GM12878 (cell line): ENCODE results near the gene PRG2. TPM values are rescaled to one million over a fixed set of nuclear protein-coding genes. Genes with fewer than 3 reads are reported as not detected.

ENCODE experiments used
- polyA plus RNA-seq, 11 experiments: library from polyadenylated mRNA; depleted of rRNA in 4 of 11; unstranded in 6 of 11; stranded (reverse) in 5 of 11; fragments of >200 nt; fragmentation: Nextera tagmentation in 4 of 11; fragmentation: Illumina TruSeq in 1 of 11; extraction: Ambion mirVana in 4 of 11; extraction: Trizol in 1 of 11; gene quantifications; 1 replicate in 1 of 11; 2 replicates in 10 of 11; pipeline versions ENCODE4 v1.2.1 to v1.2.3, GENCODE V29; 2011 to 2016; ENCODE audit warnings: inconsistent platforms in 2 of 11, missing spikeins in 2 of 11, low read depth in 1 of 11
- total RNA-seq, 4 experiments: library from RNA; depleted of rRNA in 3 of 4; stranded (reverse); fragments of >200 nt in 3 of 4; fragmentation: Illumina TruSeq in 1 of 4; extraction: Trizol in 1 of 4; gene quantifications; 2 replicates each; pipeline versions ENCODE4 v1.2.1 to v1.2.3, GENCODE V29; 2013 to 2021

The PRG2 gene
- total and polyA plus RNA-seq, 10 of the 15 experiments (the other 5 are each of a cell fraction or from before 2014, with no cell fraction given): 0.10 to 1.7 (median 0.56) TPM; not detected in 2

Other genes with a start within 250 kb of the PRG2 start
Only the 7 nearest of the 13 such genes appear.
- gene TNKS1BP1, start 65.7 kb downstream of the PRG2 start, total RNA-seq (2014; rRNA removed): 4.8 and 5.6 TPM in 2 replicates
- gene TNKS1BP1, start 65.7 kb downstream of the PRG2 start, total RNA-seq (2014; rRNA removed; fragmentation: Illumina TruSeq; extraction: Trizol): 2.2 and 3.1 TPM in 2 replicates
- gene TNKS1BP1, start 65.7 kb downstream of the PRG2 start, total RNA-seq (2021): 12.5 and 15.8 TPM in 2 replicates
- 3.5 and 4.4 TPM in 2 replicates for gene TNKS1BP1, start 65.7 kb downstream of the PRG2 start, polyA plus RNA-seq (2011; rRNA removed)
- gene TNKS1BP1, start 65.7 kb downstream of the PRG2 start, polyA plus RNA-seq (2014; fragmentation: Illumina TruSeq; extraction: Trizol): 4.9 and 7.3 TPM in 2 replicates
- gene TNKS1BP1, start 65.7 kb downstream of the PRG2 start, polyA plus RNA-seq (2014; fragmentation: Nextera tagmentation; extraction: Ambion mirVana): under 1 TPM; 0.26 to 0.47 TPM
- 5.2 and 6.8 TPM in 2 replicates for gene TNKS1BP1, start 65.7 kb downstream of the PRG2 start, polyA plus RNA-seq (2014; rRNA removed)
- gene TNKS1BP1, start 65.7 kb downstream of the PRG2 start, polyA plus RNA-seq (2016; fragmentation: Nextera tagmentation; extraction: Ambion mirVana): 1 to 10 TPM; 2.1 to 4.1 TPM
- gene SSRP1, start 54.8 kb downstream of the PRG2 start, total RNA-seq (2014; rRNA removed): 130 and 132 TPM in 2 replicates
- 188 and 207 TPM in 2 replicates for gene SSRP1, start 54.8 kb downstream of the PRG2 start, total RNA-seq (2014; rRNA removed; fragmentation: Illumina TruSeq; extraction: Trizol)
- 174 and 183 TPM in 2 replicates for gene SSRP1, start 54.8 kb downstream of the PRG2 start, total RNA-seq (2021)
- 135 and 217 TPM in 2 replicates for gene SSRP1, start 54.8 kb downstream of the PRG2 start, polyA plus RNA-seq (2011; rRNA removed)
- gene SSRP1, start 54.8 kb downstream of the PRG2 start, polyA plus RNA-seq (2014; fragmentation: Illumina TruSeq; extraction: Trizol): 279 and 333 TPM in 2 replicates
- 100 to 1,000 TPM in 1 of 2 experiments, 10 to 100 TPM in 1; 74.3 to 119 TPM for gene SSRP1, start 54.8 kb downstream of the PRG2 start, polyA plus RNA-seq (2014; fragmentation: Nextera tagmentation; extraction: Ambion mirVana)
- gene SSRP1, start 54.8 kb downstream of the PRG2 start, polyA plus RNA-seq (2014; rRNA removed): 143 and 145 TPM in 2 replicates
- 10 to 100 TPM; 73.6 to 79.6 TPM for gene SSRP1, start 54.8 kb downstream of the PRG2 start, polyA plus RNA-seq (2016; fragmentation: Nextera tagmentation; extraction: Ambion mirVana)
- not detected in 2 replicates for gene P2RX3, start 52.3 kb downstream of the PRG2 start, total RNA-seq (2014; rRNA removed)
- gene P2RX3, start 52.3 kb downstream of the PRG2 start, total RNA-seq (2014; rRNA removed; fragmentation: Illumina TruSeq; extraction: Trizol): not detected in 2 replicates
- gene P2RX3, start 52.3 kb downstream of the PRG2 start, total RNA-seq (2021): not detected in 2 replicates
- gene P2RX3, start 52.3 kb downstream of the PRG2 start, polyA plus RNA-seq (2011; rRNA removed): 0.05 TPM in 1 of 2 replicates, not detected in the other
- not detected in 2 replicates for gene P2RX3, start 52.3 kb downstream of the PRG2 start, polyA plus RNA-seq (2014; fragmentation: Illumina TruSeq; extraction: Trizol)
- gene P2RX3, start 52.3 kb downstream of the PRG2 start, polyA plus RNA-seq (2014; fragmentation: Nextera tagmentation; extraction: Ambion mirVana): not detected
- 0.12 TPM in 1 of 2 replicates, not detected in the other for gene P2RX3, start 52.3 kb downstream of the PRG2 start, polyA plus RNA-seq (2014; rRNA removed)
- gene P2RX3, start 52.3 kb downstream of the PRG2 start, polyA plus RNA-seq (2016; fragmentation: Nextera tagmentation; extraction: Ambion mirVana): not detected
- not detected in 2 replicates for gene PRG3, start 9.5 kb downstream of the PRG2 start, total RNA-seq (2014; rRNA removed)
- gene PRG3, start 9.5 kb downstream of the PRG2 start, total RNA-seq (2014; rRNA removed; fragmentation: Illumina TruSeq; extraction: Trizol): not detected in 2 replicates
- gene PRG3, start 9.5 kb downstream of the PRG2 start, total RNA-seq (2021): not detected in 2 replicates
- not detected in 2 replicates for gene PRG3, start 9.5 kb downstream of the PRG2 start, polyA plus RNA-seq (2011; rRNA removed)
- not detected in 2 replicates for gene PRG3, start 9.5 kb downstream of the PRG2 start, polyA plus RNA-seq (2014; fragmentation: Illumina TruSeq; extraction: Trizol)
- not detected for gene PRG3, start 9.5 kb downstream of the PRG2 start, polyA plus RNA-seq (2014; fragmentation: Nextera tagmentation; extraction: Ambion mirVana)
- gene PRG3, start 9.5 kb downstream of the PRG2 start, polyA plus RNA-seq (2014; rRNA removed): not detected in 2 replicates
- gene PRG3, start 9.5 kb downstream of the PRG2 start, polyA plus RNA-seq (2016; fragmentation: Nextera tagmentation; extraction: Ambion mirVana): not detected
- 104 and 112 TPM in 2 replicates for gene SLC43A3, start 36.5 kb upstream of the PRG2 start, total RNA-seq (2014; rRNA removed)
- 79.7 and 80.2 TPM in 2 replicates for gene SLC43A3, start 36.5 kb upstream of the PRG2 start, total RNA-seq (2014; rRNA removed; fragmentation: Illumina TruSeq; extraction: Trizol)
- gene SLC43A3, start 36.5 kb upstream of the PRG2 start, total RNA-seq (2021): 147 and 158 TPM in 2 replicates
- 129 and 237 TPM in 2 replicates for gene SLC43A3, start 36.5 kb upstream of the PRG2 start, polyA plus RNA-seq (2011; rRNA removed)
- gene SLC43A3, start 36.5 kb upstream of the PRG2 start, polyA plus RNA-seq (2014; fragmentation: Illumina TruSeq; extraction: Trizol): 153 and 168 TPM in 2 replicates
- gene SLC43A3, start 36.5 kb upstream of the PRG2 start, polyA plus RNA-seq (2014; fragmentation: Nextera tagmentation; extraction: Ambion mirVana): 10 to 100 TPM; 37.5 to 79.9 TPM
- gene SLC43A3, start 36.5 kb upstream of the PRG2 start, polyA plus RNA-seq (2014; rRNA removed): 107 and 111 TPM in 2 replicates
- gene SLC43A3, start 36.5 kb upstream of the PRG2 start, polyA plus RNA-seq (2016; fragmentation: Nextera tagmentation; extraction: Ambion mirVana): 100 to 1,000 TPM; 189 to 200 TPM
- gene RTN4RL2, start 69.9 kb upstream of the PRG2 start, total RNA-seq (2014; rRNA removed): 0.33 and 0.34 TPM in 2 replicates
- not detected in 2 replicates for gene RTN4RL2, start 69.9 kb upstream of the PRG2 start, total RNA-seq (2014; rRNA removed; fragmentation: Illumina TruSeq; extraction: Trizol)
- gene RTN4RL2, start 69.9 kb upstream of the PRG2 start, total RNA-seq (2021): 1.0 and 1.1 TPM in 2 replicates
- gene RTN4RL2, start 69.9 kb upstream of the PRG2 start, polyA plus RNA-seq (2011; rRNA removed): not detected in 2 replicates
- gene RTN4RL2, start 69.9 kb upstream of the PRG2 start, polyA plus RNA-seq (2014; fragmentation: Illumina TruSeq; extraction: Trizol): not detected in 2 replicates
- gene RTN4RL2, start 69.9 kb upstream of the PRG2 start, polyA plus RNA-seq (2014; fragmentation: Nextera tagmentation; extraction: Ambion mirVana): under 1 TPM in 1 of 2 experiments, not detected in 1; 0.14 TPM
- 0.58 and 0.88 TPM in 2 replicates for gene RTN4RL2, start 69.9 kb upstream of the PRG2 start, polyA plus RNA-seq (2014; rRNA removed)
- gene RTN4RL2, start 69.9 kb upstream of the PRG2 start, polyA plus RNA-seq (2016; fragmentation: Nextera tagmentation; extraction: Ambion mirVana): under 1 TPM; 0.48 to 0.55 TPM
- 16.9 and 20.3 TPM in 2 replicates for gene SLC43A1, start 125.1 kb upstream of the PRG2 start, total RNA-seq (2014; rRNA removed)
- 7.4 and 8.1 TPM in 2 replicates for gene SLC43A1, start 125.1 kb upstream of the PRG2 start, total RNA-seq (2014; rRNA removed; fragmentation: Illumina TruSeq; extraction: Trizol)
- 16.1 and 16.4 TPM in 2 replicates for gene SLC43A1, start 125.1 kb upstream of the PRG2 start, total RNA-seq (2021)
- gene SLC43A1, start 125.1 kb upstream of the PRG2 start, polyA plus RNA-seq (2011; rRNA removed): 8.4 and 17.8 TPM in 2 replicates
- 9.8 and 11.9 TPM in 2 replicates for gene SLC43A1, start 125.1 kb upstream of the PRG2 start, polyA plus RNA-seq (2014; fragmentation: Illumina TruSeq; extraction: Trizol)
- gene SLC43A1, start 125.1 kb upstream of the PRG2 start, polyA plus RNA-seq (2014; fragmentation: Nextera tagmentation; extraction: Ambion mirVana): 1 to 10 TPM; 1.0 to 2.4 TPM
- gene SLC43A1, start 125.1 kb upstream of the PRG2 start, polyA plus RNA-seq (2014; rRNA removed): 15.6 TPM in 2 replicates
- gene SLC43A1, start 125.1 kb upstream of the PRG2 start, polyA plus RNA-seq (2016; fragmentation: Nextera tagmentation; extraction: Ambion mirVana): 10 to 100 TPM; 12.0 to 13.3 TPM